ENCODE measurements around the gene MAN1A1. TPM values are rescaled to one million over a fixed set of nuclear protein-coding genes. Genes with fewer than 3 reads are reported as not detected.

Gene MAN1A1
- total and polyA plus RNA-seq, 2 of the 4 experiments (the other 2 are of a cell fraction), result 5.9 to 6.4 TPM

DNA sequence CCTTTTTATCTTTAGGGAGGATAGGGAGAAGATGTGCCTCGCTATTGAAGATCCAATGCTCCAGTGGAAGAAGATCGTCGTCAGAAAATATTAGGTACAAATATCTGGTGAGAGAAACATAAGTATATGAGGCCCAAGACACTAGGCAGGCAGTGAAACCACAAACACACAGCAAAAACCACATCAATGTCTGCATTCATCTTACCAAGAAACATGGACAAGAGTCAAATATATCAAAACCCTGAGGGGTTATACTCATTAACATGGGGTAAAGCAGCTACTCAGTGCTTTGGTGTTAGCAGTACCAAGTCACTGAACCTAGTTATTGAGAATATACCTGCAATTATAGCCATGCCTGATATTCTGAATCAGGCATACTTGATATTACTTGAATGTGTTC, 169.7 kb downstream of the MAN1A1 start:
- BruUV-seq (replicated peaks), result no TSS peak
- in situ Hi-C loops (cut with MboI; ENCODE audit: low sequenced_read_pairs), result no loop called here
- H3K4me2 ChIP-seq (ENCODE audit: low read depth, low read length), result no peak overlapping the region

More for the DNA sequence above, 169.7 kb downstream of the MAN1A1 start:
- intact Hi-C loops (cut with micrococcal nuclease), result no loop called here
- Histone ChIP-seq H4K91ac (ENCODE audit: insufficient read depth, low read depth, low read length) (no peak overlapping the region), H3K9me3 (ENCODE audit: control insufficient read depth, insufficient read depth, low read length) (no peaks in the 10 kb centered on the region), H3K56ac (ENCODE audit: extremely low read depth, insufficient read depth, low read length) (no peak overlapping the region), H3K18ac (ENCODE audit: low read depth, low read length) (no peak overlapping the region), H4K5ac (ENCODE audit: low read depth, low read length) (no peak overlapping the region), H2BK20ac (ENCODE audit: low read depth, low read length) (no peak overlapping the region), H2AFZ (replicated peaks; ENCODE audit: low read length, poor library complexity) (no peak overlapping the region), H3K4me3 (ENCODE audit: insufficient read depth, low read depth, low read length) (no peak overlapping the region), H4K20me1 (ENCODE audit: insufficient read depth, low read length) (no peaks in the 10 kb centered on the region), H2BK120ac (ENCODE audit: low read depth, low read length) (no peak overlapping the region), H3K27ac (ENCODE audit: insufficient read depth, low read length) (no peak overlapping the region), H2BK5ac (ENCODE audit: low read depth, low read length, poor library complexity, severe bottlenecking) (no peak overlapping the region), H3K4me1 (ENCODE audit: control insufficient read depth, insufficient read depth, low read length) (no peaks in the 10 kb centered on the region), H3K9ac (ENCODE audit: low read depth, low read length) (no peak overlapping the region), H3K23ac (ENCODE audit: low read depth, low read length) (no peak overlapping the region), H3K14ac (replicated peaks; ENCODE audit: low read depth, low read length) (no peak overlapping the region), H3K27me3 (ENCODE audit: control insufficient read depth, insufficient read depth, low read length) (no peaks in the 10 kb centered on the region), H2AK5ac (ENCODE audit: low read depth, low read length) (no peak overlapping the region), H3K36me3 (ENCODE audit: control insufficient read depth, insufficient read depth, low read length) (no peaks in the 10 kb centered on the region), H2AK9ac (replicated peaks; ENCODE audit: low read depth, low read length, poor library complexity) (no peak overlapping the region), H2BK15ac (ENCODE audit: low read depth, low read length) (no peak overlapping the region), H3K79me1 (ENCODE audit: low read depth in 1 of 2, low read length in 2 of 2) (no peaks in the 10 kb centered on the region), H4K8ac (ENCODE audit: low read depth in 2 of 2, low read length in 2 of 2) (no peak overlapping the region), H3K4ac (ENCODE audit: low read depth, low read length) (no peak overlapping the region), H3K9me1 (ENCODE audit: insufficient read depth, low read length) (0 out of 2 replicates have a peak, but pooled peaks cover 2% of the 10 kb centered on the region)
- DNase-seq (no peak), ATAC-seq (ENCODE audit: low read depth) (no peak)
- ChIA-PET CTCF (no interaction called here), POLR2A (ENCODE audit: unreplicated experiment) (no interaction called here)
- dilution Hi-C loops (cut with HindIII; ENCODE audit: low sequenced_read_pairs, unreplicated experiment), result no loop called here
- WGBS, 2 experiments (ENCODE audit: extremely low coverage in 2 of 2, insufficient read length in 1 of 2), result no CpG with 5 or more reads among the region's 3 CpGs
- no peak for TF ChIP-seq POLR2A (IDR thresholded peaks at IDR 0.05; ENCODE audit: low read depth, low read length)
- no peak for TF ChIP-seq SMC3 (IDR thresholded peaks at IDR 0.05; ENCODE audit: low read depth, low read length)
- no peak for TF ChIP-seq BHLHE40 (IDR thresholded peaks at IDR 0.05; ENCODE audit: low read depth, low read length)
- no peak for TF ChIP-seq RFX5 (IDR thresholded peaks at IDR 0.05; ENCODE audit: low read depth, low read length)
- TF ChIP-seq, protein P1, sequence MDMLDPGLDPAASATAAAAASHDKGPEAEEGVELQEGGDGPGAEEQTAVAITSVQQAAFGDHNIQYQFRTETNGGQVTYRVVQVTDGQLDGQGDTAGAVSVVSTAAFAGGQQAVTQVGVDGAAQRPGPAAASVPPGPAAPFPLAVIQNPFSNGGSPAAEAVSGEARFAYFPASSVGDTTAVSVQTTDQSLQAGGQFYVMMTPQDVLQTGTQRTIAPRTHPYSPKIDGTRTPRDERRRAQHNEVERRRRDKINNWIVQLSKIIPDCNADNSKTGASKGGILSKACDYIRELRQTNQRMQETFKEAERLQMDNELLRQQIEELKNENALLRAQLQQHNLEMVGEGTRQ (IDR thresholded peaks at IDR 0.05; ENCODE audit: low read depth, low read length), result no peak
- no peak for TF ChIP-seq CHD1 (IDR thresholded peaks at IDR 0.05; ENCODE audit: low read depth, low read length)
- no peak for TF ChIP-seq FOS (IDR thresholded peaks at IDR 0.05; ENCODE audit: low read depth, low read length)
- TF ChIP-seq, protein P2, sequence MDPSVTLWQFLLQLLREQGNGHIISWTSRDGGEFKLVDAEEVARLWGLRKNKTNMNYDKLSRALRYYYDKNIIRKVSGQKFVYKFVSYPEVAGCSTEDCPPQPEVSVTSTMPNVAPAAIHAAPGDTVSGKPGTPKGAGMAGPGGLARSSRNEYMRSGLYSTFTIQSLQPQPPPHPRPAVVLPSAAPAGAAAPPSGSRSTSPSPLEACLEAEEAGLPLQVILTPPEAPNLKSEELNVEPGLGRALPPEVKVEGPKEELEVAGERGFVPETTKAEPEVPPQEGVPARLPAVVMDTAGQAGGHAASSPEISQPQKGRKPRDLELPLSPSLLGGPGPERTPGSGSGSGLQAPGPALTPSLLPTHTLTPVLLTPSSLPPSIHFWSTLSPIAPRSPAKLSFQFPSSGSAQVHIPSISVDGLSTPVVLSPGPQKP (IDR thresholded peaks at IDR 0.05; ENCODE audit: borderline replicate concordance, low read depth, low read length), result no peak
- TF ChIP-seq MAFK (IDR thresholded peaks at IDR 0.05; ENCODE audit: low read depth, low read length), result no peak
- no peak for TF ChIP-seq MXI1 (IDR thresholded peaks at IDR 0.05; ENCODE audit: borderline replicate concordance, low read depth, low read length)
- no peak for TF ChIP-seq RAD21 (IDR thresholded peaks at IDR 0.05; ENCODE audit: low read length)
- TF ChIP-seq NFE2L2 (IDR thresholded peaks at IDR 0.05; ENCODE audit: low read depth, low read length), result no peak
- no peak for TF ChIP-seq CEBPB (IDR thresholded peaks at IDR 0.05; ENCODE audit: low read depth, low read length)
